Gastrocnemius medialis (tissue), 4 donors: ENCODE results near the gene KAT8.

Experiments
- CTCF ChIP-seq, 5 experiments: fragments of 450-650 bp in 3 of 5; fragments of 200-600 bp in 2 of 5; sonication (generic) in 2 of 5; IDR thresholded peaks in 4 of 5; conservative IDR thresholded peaks in 1 of 5; 1 replicate in 4 of 5; 2 replicates in 1 of 5; pipeline ENCODE4 v1.5.1; 2016 to 2019; ENCODE audit warnings: antibody characterized with exemption in 5 of 5, mild to moderate bottlenecking in 3 of 5, moderate library complexity in 3 of 5
- POLR2A ChIP-seq, 2 donors: fragments of 450-650 bp; IDR thresholded peaks; one replicate each; pipeline ENCODE4 v1.6.1; 2017; ENCODE audit warnings: antibody characterized with exemption in 2 of 2, mild to moderate bottlenecking in 2 of 2, moderate library complexity in 2 of 2

GRCh38 chr16:31108794-31109558, 8.5 kb upstream of the KAT8 start:
- no peak for TF ChIP-seq CTCF (IDR thresholded peaks at IDR 0.05 in 4 of 5, conservative IDR thresholded peaks at IDR 0.05 in 1 of 5)
- no peak for TF ChIP-seq POLR2A (IDR thresholded peaks at IDR 0.05)
